DOHH2 (cell line): Measurements from ENCODE around the gene KRT84.

Source experiments
- H3F3A ChIP-seq: fragments of 200-600 bp; sonication (generic), shearing (Covaris generic); 2 replicates; pipeline ENCODE4 v1.6.0; 2016; ENCODE audit warnings: antibody characterized with exemption, mild to moderate bottlenecking; ENCODE audit not compliant: control insufficient read depth, insufficient read depth
- H3K27ac ChIP-seq: fragments of 200-600 bp; sonication (generic); 2 replicates; pipeline ENCODE4 v1.5.1; 2014; ENCODE audit warnings: low read depth, mild to moderate bottlenecking, low read length, moderate library complexity
- H3K27me3 ChIP-seq: fragments of 200-600 bp; sonication (generic); 2 replicates; pipeline ENCODE4 v1.6.1; 2014; ENCODE audit warnings: mild to moderate bottlenecking, low read length, mixed read lengths; ENCODE audit not compliant: control insufficient read depth
- H3K36me3 ChIP-seq: fragments of 200-600 bp; sonication (generic); 2 replicates; pipeline ENCODE4 v1.6.1; 2014; ENCODE audit warnings: mild to moderate bottlenecking, low read length, moderate library complexity, mixed read lengths; ENCODE audit not compliant: control insufficient read depth
- H3K4me1 ChIP-seq: fragments of 200-600 bp; sonication (generic); 2 replicates; pipeline ENCODE4 v1.6.1; 2014; ENCODE audit warnings: mild to moderate bottlenecking, low read length, mixed read lengths; ENCODE audit not compliant: control insufficient read depth
- H3K4me2 ChIP-seq: fragments of 200-600 bp; sonication (generic); 2 replicates; pipeline ENCODE4 v1.6.0; 2014; ENCODE audit warnings: mild to moderate bottlenecking, low read length, moderate library complexity
- H3K4me3 ChIP-seq: fragments of 200-600 bp; sonication (generic); 2 replicates; pipeline ENCODE4 v1.5.1; 2014; ENCODE audit warnings: mild to moderate bottlenecking, low read length, mixed read lengths
- H3K79me2 ChIP-seq: fragments of 200-600 bp; sonication (generic); 2 replicates; pipeline ENCODE4 v1.6.1; 2014; ENCODE audit warnings: mild to moderate bottlenecking, low read length, mixed read lengths; ENCODE audit not compliant: control insufficient read depth
- H3K9me2 ChIP-seq: fragments of 200-600 bp; sonication (generic); replicated peaks from 2 replicates; pipeline ENCODE4 v1.6.1; 2014; ENCODE audit warnings: mild to moderate bottlenecking, low read length, mixed read lengths; ENCODE audit not compliant: control insufficient read depth
- H3K9me3 ChIP-seq: fragments of 200-600 bp; sonication (generic); 2 replicates; pipeline ENCODE4 v1.6.1; 2014; ENCODE audit warnings: antibody characterized with exemption, low read length, mixed read lengths; ENCODE audit not compliant: control insufficient read depth, insufficient read depth
- H4K20me1 ChIP-seq: fragments of 200-600 bp; sonication (generic); 2 replicates; pipeline ENCODE4 v1.6.0; 2014; ENCODE audit warnings: low read depth, mild to moderate bottlenecking, antibody characterized with exemption, low read length, moderate library complexity; ENCODE audit not compliant: control insufficient read depth, insufficient read depth
- CTCF ChIP-seq: fragments of 200-600 bp; sonication (generic); IDR thresholded peaks from one replicate; pipeline ENCODE4 v1.5.1; 2014; ENCODE audit warnings: antibody characterized with exemption, mild to moderate bottlenecking, low read depth, low read length; ENCODE audit not compliant: poor library complexity, severe bottlenecking
- EZH2phosphoT487 ChIP-seq: fragments of 200-600 bp; sonication (generic); IDR thresholded peaks from 2 replicates; pipeline ENCODE4 v1.6.1; 2017; ENCODE audit warnings: borderline replicate concordance, mild to moderate bottlenecking, antibody characterized with exemption, low read length, moderate library complexity, mixed read lengths

Gene KRT84

GRCh38 chr12:52352951-52353350, 32.5 kb downstream of the KRT84 start:
- Histone ChIP-seq H3F3A (no peaks in the 10 kb centered on the region), H3K9me3 (no peaks in the 10 kb centered on the region), H4K20me1 (0 out of 2 replicates have a peak, but pooled peaks cover under 1% of the 10 kb centered on the region), H3K4me2 (no peak overlapping the region), H3K4me1 (peaks cover 6% of the 10 kb centered on the region), H3K4me3 (no peak overlapping the region), H3K27me3 (peaks cover 32% of the 10 kb centered on the region), H3K9me2 (no peaks in the 10 kb centered on the region), H3K36me3 (no peaks in the 10 kb centered on the region), H3K79me2 (no peaks in the 10 kb centered on the region), H3K27ac (no peak overlapping the region)
- TF ChIP-seq CTCF: no peak
- no peak for TF ChIP-seq EZH2phosphoT487

- TF ChIP-seq EZH2phosphoT487 (no peak), CTCF (no peak)
- H3K9me3 ChIP-seq: no peaks in the 10 kb centered on the region
- H3K4me3 ChIP-seq: no peak overlapping the region
- H3K4me1 ChIP-seq: no peaks in the 10 kb centered on the region
- no peaks in the 10 kb centered on the region for H3F3A ChIP-seq
- H3K9me2 ChIP-seq: no peaks in the 10 kb centered on the region
- no peaks in the 10 kb centered on the region for H3K36me3 ChIP-seq
- H3K4me2 ChIP-seq: no peak overlapping the region
- H3K27ac ChIP-seq: no peak overlapping the region
- no peaks in the 10 kb centered on the region for H3K79me2 ChIP-seq
- peaks cover 34% of the 10 kb centered on the region for H3K27me3 ChIP-seq
- H4K20me1 ChIP-seq: no peaks in the 10 kb centered on the region
Observed at GRCh38 chr12:52351196-52352059, 34.0 kb downstream of the KRT84 start.

- Histone ChIP-seq H3K4me1 (no peaks in the 10 kb centered on the region), H3K36me3 (no peaks in the 10 kb centered on the region), H3K9me3 (no peaks in the 10 kb centered on the region), H3K27ac (no peak overlapping the region), H3F3A (no peaks in the 10 kb centered on the region), H3K4me2 (no peak overlapping the region), H4K20me1 (no peaks in the 10 kb centered on the region), H3K27me3 (peaks cover 35% of the 10 kb centered on the region), H3K4me3 (no peak overlapping the region), H3K9me2 (no peaks in the 10 kb centered on the region), H3K79me2 (no peaks in the 10 kb centered on the region)
- TF ChIP-seq EZH2phosphoT487 (no peak), CTCF (no peak)
Observed at GRCh38 chr12:52350786-52351185, 34.7 kb downstream of the KRT84 start.
